GM21515 (cell line): ENCODE data around the gene FBXO11.

Experiments used
- ATAC-seq: cut with Tn5 transposase; IDR thresholded peaks from one replicate; pipeline ENCODE4 v1.9.1; 2021; ENCODE audit not compliant: unreplicated experiment

FBXO11 gene

GRCh38 chr2:47798631-47799030, 107.7 kb downstream of the FBXO11 start:
- ATAC-seq = no peak

- no peak for ATAC-seq
Observed at GRCh38 chr2:47796090-47796697, 110.1 kb downstream of the FBXO11 start.

GRCh38 chr2:47785986-47786385, 120.3 kb downstream of the FBXO11 start:
- no peak for ATAC-seq

GRCh38 chr2:47784352-47784851, 121.9 kb downstream of the FBXO11 start:
- no peak for ATAC-seq

- peak; percentile 28 for ATAC-seq
Observed at GRCh38 chr2:47783486-47784351, 122.6 kb downstream of the FBXO11 start.

- peak; percentile 78 for ATAC-seq
Observed at GRCh38 chr2:47782671-47783485, 123.4 kb downstream of the FBXO11 start, which contains the start of gene MSH6. Gene MSH6 (plus strand): TSS chr2:47783145. CDS start chr2:47783234, 89 bp downstream.

GRCh38 chr2:47782381-47782670, 124.0 kb downstream of the FBXO11 start:
- ATAC-seq = no peak

- no peak for ATAC-seq
Observed at GRCh38 chr2:47779426-47779790, 126.9 kb downstream of the FBXO11 start.

GRCh38 chr2:47778698-47779425, 127.4 kb downstream of the FBXO11 start:
- ATAC-seq = no peak

- no peak for ATAC-seq
Observed at GRCh38 chr2:47777277-47777937, 128.9 kb downstream of the FBXO11 start.

- ATAC-seq = no peak
Observed at GRCh38 chr2:47774567-47774966, 131.7 kb downstream of the FBXO11 start.

- no peak for ATAC-seq
Observed at GRCh38 chr2:47772343-47772742, 134.0 kb downstream of the FBXO11 start.

- no peak for ATAC-seq
Observed at GRCh38 chr2:47771211-47771610, 135.1 kb downstream of the FBXO11 start.

GRCh38 chr2:47769318-47769717, 137.0 kb downstream of the FBXO11 start:
- no peak for ATAC-seq

GRCh38 chr2:47767880-47768609, 138.3 kb downstream of the FBXO11 start:
- ATAC-seq = peak; percentile 59

GRCh38 chr2:47767497-47767844, 138.8 kb downstream of the FBXO11 start:
- ATAC-seq = no peak

GRCh38 chr2:47751856-47752414, 154.4 kb downstream of the FBXO11 start:
- peak; percentile 33 for ATAC-seq

GRCh38 chr2:47747878-47748277, 158.4 kb downstream of the FBXO11 start:
- no peak for ATAC-seq

- ATAC-seq = no peak
Observed at GRCh38 chr2:47744074-47744473, 162.2 kb downstream of the FBXO11 start.
